Subcutaneous adipose tissue (tissue), 4 donors: ENCODE results near the gene ARL14. TPM values are rescaled to one million over a fixed set of nuclear protein-coding genes. Genes with fewer than 3 reads are reported as not detected.

ENCODE experiments used
- total RNA-seq, 4 donors: library from RNA; depleted of rRNA; stranded (reverse); fragments of >200 nt; gene quantifications; one replicate each; pipeline ENCODE4 v1.1.0, GENCODE V29; 2016
- TF ChIP-seq, protein P1 (sequence below): fragments of 450-650 bp; IDR thresholded peaks from one replicate; pipeline ENCODE4 v1.5.1; 2016; ENCODE audit warnings: low read depth, mild to moderate bottlenecking, control low read depth, antibody characterized with exemption, moderate library complexity

Gene ARL14
- total RNA-seq, 4 donors from 2014 or later, result 1.5 TPM; not detected in 3

DNA sequence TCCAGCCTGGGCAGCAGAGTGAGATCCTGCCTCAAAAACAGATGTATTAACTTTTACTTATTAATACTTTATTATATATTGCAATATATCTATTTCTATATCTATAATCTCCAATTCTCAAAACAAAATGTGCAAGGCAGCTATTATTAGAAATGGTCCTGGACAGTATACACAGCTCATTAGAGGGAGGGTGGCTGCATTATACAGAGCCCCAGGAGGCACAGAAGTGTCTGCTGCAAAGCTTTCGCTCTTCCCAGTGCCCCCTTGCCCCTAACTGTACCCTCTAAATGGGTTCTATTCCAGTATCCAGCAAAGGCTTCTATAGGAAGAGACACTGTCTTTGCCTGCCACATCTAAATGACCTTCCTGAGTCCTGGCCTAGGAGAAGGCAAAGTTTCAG is 24.5 kb downstream of the ARL14 start:
- TF ChIP-seq, protein P1, sequence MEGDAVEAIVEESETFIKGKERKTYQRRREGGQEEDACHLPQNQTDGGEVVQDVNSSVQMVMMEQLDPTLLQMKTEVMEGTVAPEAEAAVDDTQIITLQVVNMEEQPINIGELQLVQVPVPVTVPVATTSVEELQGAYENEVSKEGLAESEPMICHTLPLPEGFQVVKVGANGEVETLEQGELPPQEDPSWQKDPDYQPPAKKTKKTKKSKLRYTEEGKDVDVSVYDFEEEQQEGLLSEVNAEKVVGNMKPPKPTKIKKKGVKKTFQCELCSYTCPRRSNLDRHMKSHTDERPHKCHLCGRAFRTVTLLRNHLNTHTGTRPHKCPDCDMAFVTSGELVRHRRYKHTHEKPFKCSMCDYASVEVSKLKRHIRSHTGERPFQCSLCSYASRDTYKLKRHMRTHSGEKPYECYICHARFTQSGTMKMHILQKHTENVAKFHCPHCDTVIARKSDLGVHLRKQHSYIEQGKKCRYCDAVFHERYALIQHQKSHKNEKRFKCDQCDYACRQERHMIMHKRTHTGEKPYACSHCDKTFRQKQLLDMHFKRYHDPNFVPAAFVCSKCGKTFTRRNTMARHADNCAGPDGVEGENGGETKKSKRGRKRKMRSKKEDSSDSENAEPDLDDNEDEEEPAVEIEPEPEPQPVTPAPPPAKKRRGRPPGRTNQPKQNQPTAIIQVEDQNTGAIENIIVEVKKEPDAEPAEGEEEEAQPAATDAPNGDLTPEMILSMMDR, result no peak

DNA sequence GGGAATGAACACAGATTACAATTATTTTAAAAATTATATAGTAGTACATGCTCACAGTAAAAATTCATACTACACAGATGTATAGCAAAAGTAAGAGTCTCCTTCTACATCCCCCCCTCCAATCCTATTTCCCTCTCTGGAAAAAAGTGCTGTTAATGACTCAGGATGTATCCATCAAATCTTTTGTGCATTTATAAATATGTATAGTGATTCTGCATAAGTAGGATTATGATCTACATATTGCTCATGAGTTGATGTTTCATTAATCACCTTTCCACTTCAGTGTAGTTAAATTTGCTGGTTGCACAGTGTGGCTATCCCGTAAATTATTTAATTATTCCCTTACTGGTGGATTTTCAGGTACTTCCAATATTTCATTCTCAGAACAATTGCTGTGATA is 25.3 kb downstream of the ARL14 start:
- TF ChIP-seq, protein P1, result no peak

DNA sequence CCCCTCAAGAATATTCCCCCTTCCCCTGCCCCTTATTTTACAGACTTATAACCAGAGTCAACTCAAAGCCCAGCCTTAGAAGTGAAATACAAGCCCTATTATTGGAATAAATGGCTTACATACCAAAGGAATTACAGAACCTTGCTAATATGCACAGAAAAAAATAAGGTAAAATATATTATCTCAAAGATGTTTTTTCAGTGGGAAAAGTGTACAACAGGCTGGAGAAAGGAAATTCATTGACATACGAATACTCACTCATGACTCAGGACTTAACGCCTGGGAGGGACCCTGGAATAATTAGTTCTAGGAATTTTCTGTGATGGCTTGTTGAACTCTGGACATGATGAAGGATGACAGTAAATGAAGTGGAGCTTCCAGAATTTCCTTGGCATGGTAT is 27.0 kb downstream of the ARL14 start:
- TF ChIP-seq, protein P1, result no peak

DNA sequence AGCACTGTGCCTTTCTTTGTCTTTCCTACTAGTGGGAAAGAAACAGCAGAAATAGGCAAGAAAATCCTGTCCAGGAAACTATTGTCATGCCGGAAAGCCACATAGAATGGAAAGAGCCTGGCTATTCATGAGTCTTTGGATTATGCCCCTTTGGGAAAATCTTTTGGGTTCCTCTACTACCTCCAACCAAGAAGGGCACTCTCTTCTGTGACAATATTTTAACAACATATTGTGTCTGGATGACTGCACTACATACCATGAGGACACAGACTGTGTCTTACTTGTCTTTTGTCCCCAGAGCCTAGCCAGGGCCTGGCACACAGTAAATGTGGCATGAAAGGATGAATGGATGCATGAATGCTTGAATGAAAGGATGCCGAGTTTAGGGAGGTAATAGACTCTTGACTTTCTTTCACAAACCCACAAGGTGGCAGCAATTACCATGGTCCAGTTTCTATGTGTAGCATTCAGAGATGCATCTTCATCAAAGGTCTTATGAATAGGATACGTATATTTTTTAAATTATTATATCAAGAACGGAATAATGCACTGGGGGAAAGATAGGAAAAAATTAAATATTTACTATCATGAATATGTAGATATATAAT is 30.3 kb downstream of the ARL14 start:
- TF ChIP-seq, protein P1, result no peak

DNA sequence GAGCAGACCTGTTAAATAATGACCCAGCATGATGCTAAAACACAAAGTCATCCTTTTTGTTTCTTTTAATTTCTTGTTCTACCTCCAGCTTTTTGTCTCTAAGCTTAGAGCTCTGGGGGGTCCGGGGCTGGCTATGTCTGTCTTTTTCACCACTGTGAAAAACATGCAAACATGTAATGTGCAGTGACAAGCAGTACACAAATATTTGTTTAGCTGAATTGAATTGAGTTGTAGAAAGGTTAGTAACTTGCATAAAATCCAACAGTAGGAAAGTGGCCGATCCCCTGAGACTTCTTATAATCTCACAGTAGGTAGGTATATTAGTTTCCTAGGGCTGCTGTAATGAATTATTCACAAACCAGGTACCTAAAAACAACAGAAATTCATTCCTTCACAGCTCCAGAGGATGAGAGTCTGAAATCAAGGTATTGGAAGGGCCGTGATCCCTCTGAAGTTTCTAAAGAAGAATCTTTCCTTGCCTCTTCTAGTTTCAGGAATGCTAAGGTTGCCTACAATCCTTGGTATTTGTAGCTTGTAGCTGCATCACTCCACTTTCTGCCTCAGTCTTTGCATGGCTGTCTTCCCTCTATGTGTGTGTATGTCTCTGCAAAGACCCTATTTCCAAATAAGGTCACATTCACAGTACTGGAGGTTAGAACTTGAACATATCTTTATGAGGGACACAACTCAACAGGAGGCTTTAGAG is 32.7 kb downstream of the ARL14 start:
- TF ChIP-seq, protein P1, result no peak

DNA sequence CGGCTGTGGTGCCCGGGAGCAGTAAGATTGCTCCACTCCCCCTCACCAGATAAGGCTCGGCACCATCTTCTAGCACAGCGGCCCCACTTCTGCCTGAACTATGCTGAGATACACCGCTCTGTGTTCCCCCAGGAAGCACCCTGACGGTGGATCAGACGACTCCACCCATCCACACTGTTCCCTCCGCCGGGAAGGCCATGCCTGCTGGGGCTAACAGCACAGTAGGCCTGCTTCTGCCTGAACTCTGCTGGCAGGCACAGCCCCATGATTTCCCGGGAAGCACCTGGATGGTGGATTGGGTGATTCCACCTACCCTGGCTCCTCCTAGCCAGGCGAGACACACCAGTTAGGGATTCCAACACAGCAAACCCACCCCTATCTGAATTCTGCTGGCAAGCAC is 42.8 kb downstream of the ARL14 start:
- TF ChIP-seq, protein P1, result no peak

DNA sequence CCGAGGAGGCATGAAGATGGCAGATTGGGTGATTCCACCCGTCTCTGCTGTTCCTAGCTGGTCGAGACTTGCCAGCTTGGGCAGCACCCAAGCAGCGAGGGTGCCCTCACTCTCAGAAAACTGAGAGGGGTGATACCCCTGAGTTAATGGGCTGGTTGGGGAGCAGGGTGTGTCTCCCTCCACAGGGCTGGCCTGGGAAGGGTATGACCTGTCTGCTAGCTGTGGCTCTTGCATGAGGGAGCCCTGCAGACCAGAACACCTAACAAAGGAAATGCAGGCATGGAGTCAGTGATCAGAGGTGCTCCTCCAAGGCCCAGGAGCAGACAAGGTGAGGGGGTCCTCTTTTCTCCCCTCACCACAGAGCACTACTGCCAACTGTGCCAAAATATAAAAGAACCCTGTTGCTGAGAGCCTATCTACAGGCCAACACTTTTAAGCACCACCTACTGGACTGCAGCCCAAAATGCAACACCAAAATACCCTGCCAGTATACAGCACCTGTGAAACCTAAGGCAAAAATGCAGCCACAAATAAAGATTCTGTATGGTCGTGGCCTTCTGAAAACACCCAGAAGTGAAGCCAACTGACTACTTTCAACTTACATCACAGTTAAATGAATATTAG is 43.3 kb downstream of the ARL14 start:
- TF ChIP-seq, protein P1, result no peak
